GM20431 (cell line): ENCODE data around the gene SMAD3.

Source experiments
- in situ Hi-C: fragments of 300-500 bp; cut with MseI, MboI; formaldehyde crosslinking; loops from one replicate; pipeline ENCODE4 v1.15.0; 2020; ENCODE audit warnings: low sequenced_read_pairs; ENCODE audit not compliant: unreplicated experiment

SMAD3 gene

GRCh38 chr15:67033571-67034044 lies 31.8 kb upstream of the SMAD3 start:
- in situ Hi-C loops: no loop called here

DNA sequence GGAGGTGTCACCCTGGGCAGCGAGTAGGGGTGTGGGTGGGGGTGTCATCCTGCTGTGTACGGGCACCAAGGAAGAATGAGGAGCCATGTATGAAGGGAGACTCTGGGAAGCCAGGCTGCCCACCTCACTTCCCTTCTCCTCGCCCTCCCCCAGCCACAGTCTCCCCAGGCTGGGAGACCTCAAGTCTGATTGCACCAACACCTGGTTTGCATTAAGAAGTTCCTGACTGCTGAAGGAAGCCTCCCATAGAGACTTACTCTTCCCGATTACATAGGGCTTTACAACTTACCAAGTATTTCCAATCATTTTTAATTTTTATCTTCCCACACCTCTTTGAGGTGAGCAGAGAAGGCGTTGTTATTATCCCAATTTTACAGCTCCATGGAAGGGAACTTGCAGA lies 29.5 kb upstream of the SMAD3 start:
- in situ Hi-C loops: no loop called here

- in situ Hi-C loops: no loop called here
Observed at GRCh38 chr15:67036775-67037555, 28.4 kb upstream of the SMAD3 start.

GRCh38 chr15:67037694-67038093 lies 27.7 kb upstream of the SMAD3 start:
- in situ Hi-C loops: no loop called here

DNA sequence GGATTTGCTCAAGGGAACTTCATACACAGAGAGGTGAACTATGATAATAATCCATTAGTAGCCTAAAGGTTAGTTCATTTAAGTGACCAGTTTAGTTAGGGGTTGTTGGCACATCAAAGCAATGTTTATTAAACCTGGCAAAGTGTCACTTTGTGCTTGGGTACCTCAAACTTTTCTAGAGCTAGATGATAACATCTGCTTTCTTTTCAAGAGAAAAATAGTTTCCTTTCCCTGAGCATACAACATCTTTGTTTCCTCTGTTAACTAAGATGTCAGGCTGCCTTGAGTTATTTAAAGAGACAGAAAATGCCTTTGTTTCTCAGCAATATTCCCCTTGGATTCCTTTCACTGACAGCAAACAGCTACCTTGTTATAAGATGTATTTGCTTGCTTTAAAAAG lies 26.7 kb upstream of the SMAD3 start:
- in situ Hi-C loops: no loop called here

GRCh38 chr15:67039384-67040075 lies 25.9 kb upstream of the SMAD3 start:
- in situ Hi-C loops: no loop called here

- in situ Hi-C loops: no loop called here
Observed at GRCh38 chr15:67040277-67040676, 25.1 kb upstream of the SMAD3 start.

- in situ Hi-C loops: no loop called here
Observed at GRCh38 chr15:67042551-67043142, 22.8 kb upstream of the SMAD3 start.

GRCh38 chr15:67043939-67044771 lies 21.2 kb upstream of the SMAD3 start:
- in situ Hi-C loops: no loop called here

DNA sequence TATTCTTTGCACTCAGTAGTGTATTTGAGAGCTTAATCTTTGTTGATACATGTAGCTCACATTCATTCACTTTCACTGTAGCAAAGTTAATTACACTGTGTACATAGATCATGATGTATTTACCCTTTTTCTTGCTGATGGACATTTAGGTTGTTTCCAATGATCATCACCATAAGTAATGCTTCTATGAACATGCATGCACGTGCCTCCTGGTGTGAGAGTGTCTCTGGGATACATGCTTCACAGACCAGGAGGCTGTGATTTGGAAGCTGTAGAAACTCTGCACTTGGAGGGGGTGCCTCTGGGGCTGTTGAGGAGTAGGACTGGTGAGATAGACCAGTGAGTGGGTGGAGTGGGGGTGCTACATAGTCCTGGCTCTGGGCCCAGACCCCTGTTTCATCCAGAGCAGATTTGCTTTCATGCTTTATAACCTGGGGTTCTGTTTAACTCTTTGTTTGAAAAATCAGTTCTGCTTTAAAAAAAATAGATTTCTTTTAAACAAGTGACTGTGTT lies 18.2 kb upstream of the SMAD3 start:
- in situ Hi-C loops: no loop called here

DNA sequence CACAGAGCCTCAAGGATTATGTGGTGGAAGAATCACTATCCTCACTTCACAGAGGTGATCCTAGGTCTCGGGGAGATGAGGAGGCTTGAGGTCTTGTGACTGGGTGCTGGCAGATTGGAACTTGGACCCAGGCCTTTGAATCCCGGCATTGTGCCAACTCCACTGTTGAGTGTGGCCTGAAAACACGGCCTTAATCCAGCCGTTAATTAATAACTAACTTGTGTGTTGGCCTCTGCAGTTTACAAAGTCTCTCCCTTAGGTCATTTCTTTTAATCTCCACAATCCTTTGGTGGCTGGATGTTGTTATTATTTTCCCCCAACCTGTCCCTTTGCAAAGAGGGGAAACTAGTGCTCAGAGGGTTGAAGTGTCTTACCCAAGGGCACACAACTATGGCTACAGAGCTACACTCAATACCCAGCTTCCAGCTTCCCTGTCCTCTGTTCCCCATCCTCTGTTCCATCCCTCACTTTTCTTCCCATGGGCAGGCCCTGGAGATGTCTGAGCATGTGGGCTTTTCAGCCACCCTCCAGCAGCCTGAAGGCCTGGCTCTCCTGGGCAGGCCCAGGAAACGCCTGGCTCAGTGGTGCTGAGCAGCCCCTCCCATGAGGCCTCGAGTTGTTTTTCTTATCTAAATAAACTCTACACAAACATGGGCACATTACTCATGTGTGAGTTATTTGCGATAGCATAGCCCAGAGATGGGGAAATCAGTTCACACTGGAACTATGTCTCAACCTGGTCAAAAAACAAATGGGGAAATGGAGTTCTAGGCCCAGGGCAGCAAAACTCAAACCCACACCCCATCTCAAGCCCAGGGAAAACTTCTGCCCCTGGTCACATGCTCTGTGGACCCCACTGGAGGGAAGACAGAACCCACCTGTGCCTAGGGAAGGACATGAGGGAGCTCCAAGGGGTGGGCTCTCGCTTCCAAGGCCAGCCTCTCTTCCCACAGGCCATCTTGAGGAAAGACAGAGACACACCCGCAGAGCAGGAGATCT lies 16.8 kb upstream of the SMAD3 start:
- in situ Hi-C loops: no loop called here

DNA sequence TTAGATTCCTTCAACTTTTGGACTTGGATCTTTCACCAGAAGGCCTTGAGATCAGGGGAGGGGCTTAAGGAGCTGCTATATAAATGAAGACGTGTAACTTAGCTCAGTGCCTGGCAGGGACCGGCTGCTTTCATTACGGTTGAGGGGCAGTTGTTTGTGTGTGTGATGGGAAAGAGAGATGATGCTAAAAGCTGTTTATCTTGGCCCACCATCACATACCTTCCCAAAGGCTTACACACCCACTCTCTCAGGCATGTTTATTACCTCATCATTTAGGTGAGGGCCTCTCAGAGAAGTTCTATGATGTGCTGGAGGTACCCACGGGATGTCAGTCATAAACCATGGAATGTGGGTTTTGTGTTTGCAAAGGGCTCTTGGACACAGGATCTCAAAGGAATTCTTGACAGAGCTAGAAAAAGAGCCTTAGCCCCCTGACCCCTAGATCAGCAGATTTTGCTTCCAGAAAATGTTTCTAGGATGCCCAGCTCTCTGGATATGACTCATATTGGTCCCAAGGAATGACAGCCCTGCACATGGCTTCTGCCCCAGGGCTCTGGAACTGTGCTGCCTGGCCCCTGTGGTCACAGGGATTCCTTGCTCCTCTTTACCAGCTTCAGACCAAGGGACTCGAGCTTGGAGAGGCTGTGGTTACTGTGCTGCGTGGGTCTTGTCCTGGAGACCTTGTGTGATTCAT lies 15.9 kb upstream of the SMAD3 start:
- in situ Hi-C loops: no loop called here

- in situ Hi-C loops: no loop called here
Observed at GRCh38 chr15:67050062-67050461, 15.3 kb upstream of the SMAD3 start.

DNA sequence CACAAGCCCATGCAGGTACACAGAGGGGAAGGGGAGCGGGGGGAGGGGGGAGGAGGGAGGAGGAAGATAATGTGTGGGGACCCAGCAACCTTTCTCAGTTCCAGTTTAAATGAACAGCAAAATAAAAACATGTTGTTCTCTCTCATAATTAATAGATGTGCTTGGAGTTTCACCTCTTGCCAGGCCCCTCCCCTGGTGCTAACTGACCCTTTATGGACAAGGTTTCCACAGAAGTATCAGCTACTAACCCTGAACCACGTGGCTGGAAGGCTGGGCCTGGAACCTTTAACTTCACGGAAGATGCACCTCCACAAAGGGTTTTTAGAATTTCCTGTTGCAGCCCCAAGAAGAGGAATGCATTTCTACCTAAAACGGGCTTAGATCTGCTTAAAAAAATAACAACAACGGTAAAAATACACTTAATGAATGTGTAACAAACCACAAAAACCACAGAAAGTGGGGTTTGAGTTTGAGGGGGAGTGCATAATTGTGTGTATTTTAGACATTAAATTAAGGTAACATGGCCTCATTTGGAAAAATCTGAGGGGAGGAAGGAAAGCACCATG lies 14.8 kb upstream of the SMAD3 start:
- in situ Hi-C loops: no loop called here

DNA sequence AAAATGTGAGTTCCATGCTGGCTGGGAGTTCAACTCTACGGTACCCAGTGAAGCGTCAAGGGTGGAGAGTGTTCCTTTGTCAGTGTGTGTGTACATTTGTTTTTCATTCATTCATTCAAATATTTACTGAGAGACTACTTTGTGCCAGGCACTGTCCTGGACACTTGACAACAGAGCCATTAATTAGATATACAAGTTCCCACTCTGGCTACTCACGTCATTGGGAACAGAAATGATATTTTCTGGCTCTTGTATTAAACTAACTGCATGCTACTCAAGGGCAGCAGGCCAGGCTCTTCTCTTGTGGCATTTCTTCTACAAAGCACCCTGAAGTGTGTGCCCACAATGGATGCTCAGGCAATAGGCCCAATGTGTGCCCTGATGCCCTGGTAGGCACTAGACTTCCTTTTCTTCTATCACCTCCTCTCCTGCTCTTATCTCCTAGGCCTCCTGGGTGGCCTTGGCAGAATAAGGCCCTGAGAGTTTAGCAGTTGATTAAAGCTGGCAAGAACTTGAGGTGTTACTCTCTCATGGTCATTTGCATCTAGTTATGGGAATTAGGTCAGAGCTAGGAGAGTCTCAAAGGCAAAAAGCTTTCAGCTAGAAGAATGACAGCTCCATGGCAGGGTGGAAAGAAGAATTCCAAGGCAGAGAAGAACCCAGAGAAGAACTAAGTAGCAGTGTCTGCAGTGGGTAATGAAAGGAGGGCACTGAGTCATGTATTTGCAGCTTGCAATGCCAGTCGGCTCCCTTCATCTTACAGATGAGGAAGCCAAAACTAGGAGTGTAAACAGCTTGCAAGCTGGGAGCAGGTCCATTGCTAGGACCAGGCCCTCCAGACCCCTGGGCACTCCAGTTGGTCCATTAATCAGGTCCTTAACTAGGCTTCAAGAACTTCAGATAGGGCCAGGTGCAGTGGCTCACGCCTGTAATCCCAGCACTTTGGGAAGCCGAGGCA lies 14.0 kb upstream of the SMAD3 start:
- in situ Hi-C loops: no loop called here

DNA sequence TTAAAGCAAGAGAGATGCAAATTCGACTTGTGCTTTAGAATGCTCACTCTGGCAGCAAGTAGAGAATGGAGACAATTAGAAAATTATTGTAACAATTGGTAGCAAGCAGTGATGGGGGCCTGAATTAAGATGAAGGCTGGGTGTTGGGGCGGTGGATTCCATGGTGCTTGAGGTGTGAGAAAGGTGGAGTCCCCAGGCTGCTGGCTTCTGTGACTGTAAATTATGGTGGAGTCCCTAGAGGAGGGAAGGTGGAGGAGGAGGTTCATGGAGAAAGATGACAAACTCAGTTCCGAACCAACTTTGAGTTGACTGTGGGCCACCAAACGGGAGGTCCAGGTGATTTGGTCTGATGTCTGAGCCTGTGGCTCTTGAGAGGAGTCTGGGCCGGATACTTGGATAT lies 10.7 kb upstream of the SMAD3 start:
- in situ Hi-C loops: no loop called here

- in situ Hi-C loops: no loop called here
Observed at GRCh38 chr15:67059127-67059553, 6.3 kb upstream of the SMAD3 start.
